Nephron progenitor cell (in vitro differentiated cells): ENCODE results near the gene PPM1J.

Experiments used
- DNase-seq: peaks from one replicate; pipeline ENCODE4 v3.0.0; 2021
- H3K27ac Mint-ChIP-seq: 2 replicates; pipeline ENCODE4 v1.8.0; 2021; ENCODE audit warnings: mild to moderate bottlenecking, moderate library complexity, mixed read lengths
- H3K27me3 Mint-ChIP-seq: 2 replicates; pipeline ENCODE4 v1.8.0; 2021; ENCODE audit warnings: mild to moderate bottlenecking, low read depth, mixed read lengths; ENCODE audit not compliant: poor library complexity
- H3K36me3 Mint-ChIP-seq: 2 replicates; pipeline ENCODE4 v1.8.0; 2021; ENCODE audit warnings: low read depth, mixed read lengths
- H3K4me1 Mint-ChIP-seq: 2 replicates; pipeline ENCODE4 v1.8.0; 2021; ENCODE audit warnings: mixed read lengths
- H3K4me3 Mint-ChIP-seq: 2 replicates; pipeline ENCODE4 v1.8.0; 2021; ENCODE audit warnings: mild to moderate bottlenecking, moderate library complexity, mixed read lengths
- H3K9me3 Mint-ChIP-seq: 2 replicates; pipeline ENCODE4 v1.8.0; 2021; ENCODE audit warnings: mild to moderate bottlenecking, moderate library complexity, mixed read lengths
- CTCF ChIP-seq: fragments of 200-600 bp; sonication (generic); IDR thresholded peaks from 2 replicates; pipeline ENCODE4 v1.5.0; 2021; ENCODE audit warnings: antibody characterized with exemption

Gene PPM1J

GRCh38 chr1:112694363-112694929 lies 20.7 kb downstream of the PPM1J start:
- peaks cover 17% of the 10 kb centered on the region for H3K4me1 Mint-ChIP-seq
- no peak overlapping the region for H3K27ac Mint-ChIP-seq
- H3K27me3 Mint-ChIP-seq, result peaks cover 4% of the 10 kb centered on the region
- peaks cover 57% of the 10 kb centered on the region for H3K36me3 Mint-ChIP-seq
- H3K4me3 Mint-ChIP-seq, result no peak overlapping the region
- H3K9me3 Mint-ChIP-seq, result no peaks in the 10 kb centered on the region
- no peak for TF ChIP-seq CTCF
- no peak for DNase-seq

GRCh38 chr1:112693821-112694220 lies 21.3 kb downstream of the PPM1J start:
- Mint-ChIP-seq H3K36me3 (peaks cover 55% of the 10 kb centered on the region), H3K4me3 (no peak overlapping the region), H3K4me1 (peaks cover 15% of the 10 kb centered on the region), H3K27me3 (peaks cover 4% of the 10 kb centered on the region), H3K9me3 (no peaks in the 10 kb centered on the region), H3K27ac (no peak overlapping the region)
- DNase-seq, result no peak
- no peak for TF ChIP-seq CTCF

GRCh38 chr1:112692681-112693080 lies 22.5 kb downstream of the PPM1J start:
- TF ChIP-seq CTCF, result no peak
- peak overlapping the region; percentile 68 for H3K27ac Mint-ChIP-seq
- peaks cover 17% of the 10 kb centered on the region for H3K4me1 Mint-ChIP-seq
- H3K4me3 Mint-ChIP-seq, result no peak overlapping the region
- no peak for DNase-seq
- peaks cover 2% of the 10 kb centered on the region for H3K27me3 Mint-ChIP-seq
- peaks cover 54% of the 10 kb centered on the region for H3K36me3 Mint-ChIP-seq
- no peaks in the 10 kb centered on the region for H3K9me3 Mint-ChIP-seq

- DNase-seq, result no peak
- no peaks in the 10 kb centered on the region for H3K27me3 Mint-ChIP-seq
- H3K36me3 Mint-ChIP-seq, result peaks cover 39% of the 10 kb centered on the region
- TF ChIP-seq CTCF, result no peak
- H3K4me3 Mint-ChIP-seq, result no peak overlapping the region
- no peak overlapping the region for H3K27ac Mint-ChIP-seq
- no peaks in the 10 kb centered on the region for H3K9me3 Mint-ChIP-seq
- peaks cover 31% of the 10 kb centered on the region for H3K4me1 Mint-ChIP-seq
Measured at GRCh38 chr1:112689842-112690237, 25.3 kb downstream of the PPM1J start.

- no peak for TF ChIP-seq CTCF
- no peak for DNase-seq
- peaks cover 38% of the 10 kb centered on the region for H3K36me3 Mint-ChIP-seq
- H3K4me3 Mint-ChIP-seq, result no peak overlapping the region
- H3K27me3 Mint-ChIP-seq, result no peaks in the 10 kb centered on the region
- peaks cover 31% of the 10 kb centered on the region for H3K4me1 Mint-ChIP-seq
- H3K9me3 Mint-ChIP-seq, result no peaks in the 10 kb centered on the region
- peak overlapping the region; percentile 97 for H3K27ac Mint-ChIP-seq
Measured at GRCh38 chr1:112689196-112689841, 25.8 kb downstream of the PPM1J start.

- TF ChIP-seq CTCF, result no peak
- peak overlapping the region; percentile 54 for H3K4me3 Mint-ChIP-seq
- H3K4me1 Mint-ChIP-seq, result peaks cover 31% of the 10 kb centered on the region
- H3K27me3 Mint-ChIP-seq, result no peaks in the 10 kb centered on the region
- peak overlapping the region; percentile 97 for H3K27ac Mint-ChIP-seq
- DNase-seq, result no peak
- H3K9me3 Mint-ChIP-seq, result no peaks in the 10 kb centered on the region
- peaks cover 38% of the 10 kb centered on the region for H3K36me3 Mint-ChIP-seq
Measured at GRCh38 chr1:112688781-112689193, 26.3 kb downstream of the PPM1J start.
